Ascending aorta (tissue), 2 donors: ENCODE data around the gene P3H2. TPM values are rescaled to one million over a fixed set of nuclear protein-coding genes. Genes with fewer than 3 reads are reported as not detected.

Experiments
- DNase-seq, 2 donors: peaks; one replicate each; pipeline ENCODE4 v3.0.0-alpha.2; 2019; ENCODE audit warnings: low spot score in 2 of 2
- H3K27ac ChIP-seq, 2 donors: fragments of 200-600 bp; sonication (generic); one replicate each; pipeline ENCODE4 v1.5.1; 2016 to 2017; ENCODE audit warnings: mild to moderate bottlenecking in 1 of 2
- H3K27me3 ChIP-seq: fragments of 200-600 bp; sonication (generic); one replicate; pipeline ENCODE4 v1.5.1; 2017
- H3K36me3 ChIP-seq, 2 donors: fragments of 200-600 bp; sonication (generic); one replicate each; pipeline ENCODE4 v1.5.1; 2016
- H3K4me1 ChIP-seq, 2 donors: fragments of 200-600 bp; sonication (generic); one replicate each; pipeline ENCODE4 v1.5.1; 2016 to 2017; ENCODE audit warnings: mild to moderate bottlenecking in 1 of 2
- H3K4me3 ChIP-seq, 2 donors: fragments of 200-600 bp; sonication (generic); one replicate each; pipeline ENCODE4 v1.5.1; 2016 to 2017; ENCODE audit warnings: mild to moderate bottlenecking in 1 of 2
- H3K9me3 ChIP-seq, 2 donors: fragments of 200-600 bp; sonication (generic); one replicate each; pipeline ENCODE4 v1.5.1; 2016
- intact Hi-C: fragments of 100-400 bp; cut with DNase I; formaldehyde crosslinking; loops from one replicate; pipeline ENCODE4 v1.15.1; 2023
- total RNA-seq: library from RNA; depleted of rRNA; stranded (reverse); fragments of >200 nt; gene quantifications from one replicate; pipeline ENCODE4 v1.1.0, GENCODE V29; 2016
- TF ChIP-seq, protein P1 (sequence below), 3 experiments: fragments of 200-600 bp in 2 of 3; fragments of 450-650 bp in 1 of 3; sonication (generic) in 2 of 3; IDR thresholded peaks; one replicate each; pipeline ENCODE4 v1.5.1; 2016 to 2019; ENCODE audit warnings: antibody characterized with exemption in 3 of 3, mild to moderate bottlenecking in 1 of 3, moderate library complexity in 1 of 3

The P3H2 gene
- total RNA-seq, 1 donor from 2014 or later, result 15.6 TPM

- Histone ChIP-seq H3K27me3 (no peaks in the 10 kb centered on the region), H3K36me3 (no peaks in the 10 kb centered on the region), H3K27ac (no peak overlapping the region), H3K4me1 (no peaks in the 10 kb centered on the region), H3K9me3 (no peaks in the 10 kb centered on the region), H3K4me3 (no peak overlapping the region)
- DNase-seq, result no peak
- TF ChIP-seq, protein P1, sequence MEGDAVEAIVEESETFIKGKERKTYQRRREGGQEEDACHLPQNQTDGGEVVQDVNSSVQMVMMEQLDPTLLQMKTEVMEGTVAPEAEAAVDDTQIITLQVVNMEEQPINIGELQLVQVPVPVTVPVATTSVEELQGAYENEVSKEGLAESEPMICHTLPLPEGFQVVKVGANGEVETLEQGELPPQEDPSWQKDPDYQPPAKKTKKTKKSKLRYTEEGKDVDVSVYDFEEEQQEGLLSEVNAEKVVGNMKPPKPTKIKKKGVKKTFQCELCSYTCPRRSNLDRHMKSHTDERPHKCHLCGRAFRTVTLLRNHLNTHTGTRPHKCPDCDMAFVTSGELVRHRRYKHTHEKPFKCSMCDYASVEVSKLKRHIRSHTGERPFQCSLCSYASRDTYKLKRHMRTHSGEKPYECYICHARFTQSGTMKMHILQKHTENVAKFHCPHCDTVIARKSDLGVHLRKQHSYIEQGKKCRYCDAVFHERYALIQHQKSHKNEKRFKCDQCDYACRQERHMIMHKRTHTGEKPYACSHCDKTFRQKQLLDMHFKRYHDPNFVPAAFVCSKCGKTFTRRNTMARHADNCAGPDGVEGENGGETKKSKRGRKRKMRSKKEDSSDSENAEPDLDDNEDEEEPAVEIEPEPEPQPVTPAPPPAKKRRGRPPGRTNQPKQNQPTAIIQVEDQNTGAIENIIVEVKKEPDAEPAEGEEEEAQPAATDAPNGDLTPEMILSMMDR (IDR thresholded peaks at IDR 0.05), result no peak
- intact Hi-C loops, result loop anchor here (5.0 kb wide), 1 partner anchor 33 kb away; no protein-coding TSS in a partner anchor
Observed at GRCh38 chr3:189974359-189974758, 146.3 kb downstream of the P3H2 start.

DNA sequence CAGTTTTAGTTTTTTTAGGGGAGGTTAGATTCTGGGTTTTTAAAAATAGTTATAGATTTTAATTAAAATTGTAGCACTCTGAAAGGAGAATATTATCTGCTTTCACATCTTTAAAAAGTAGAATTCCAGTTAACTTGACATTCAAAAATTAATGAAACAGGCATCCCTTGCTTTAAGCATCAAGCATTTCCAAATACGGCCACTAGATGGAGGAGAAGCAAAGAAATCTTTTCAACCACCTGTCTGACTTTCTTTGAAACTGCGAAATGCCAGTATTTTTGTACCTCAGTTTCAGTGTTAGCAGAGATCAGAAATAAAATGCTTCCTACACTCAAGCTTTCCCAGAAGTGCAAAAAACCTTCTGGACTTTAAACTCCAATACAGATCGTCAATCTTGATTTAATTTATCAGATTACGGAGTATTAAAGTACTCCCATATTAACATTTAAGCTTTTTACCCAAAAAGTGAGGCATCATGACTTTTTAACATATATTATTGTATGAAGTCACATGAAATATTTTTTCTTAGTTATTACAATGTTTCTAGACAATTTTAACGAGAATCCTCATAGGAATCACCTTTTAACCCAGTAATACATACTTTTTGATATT, 153.3 kb downstream of the P3H2 start:
- Histone ChIP-seq H3K4me3 (no peak overlapping the region), H3K9me3 (no peaks in the 10 kb centered on the region), H3K27ac (no peak overlapping the region), H3K4me1 (no peaks in the 10 kb centered on the region), H3K27me3 (no peaks in the 10 kb centered on the region), H3K36me3 (peaks cover 0 to 9% of the 10 kb centered on the region in 2 donors)
- TF ChIP-seq, protein P1 (IDR thresholded peaks at IDR 0.05), result peak; percentile 61 to 85 (median 84)
- intact Hi-C loops, result loop anchor here (1.0 to 10.0 kb wide), 3 partner anchors 153 to 547 kb away; partner anchors contain the start of genes IL1RAP and P3H2
- DNase-seq, result no peak

DNA sequence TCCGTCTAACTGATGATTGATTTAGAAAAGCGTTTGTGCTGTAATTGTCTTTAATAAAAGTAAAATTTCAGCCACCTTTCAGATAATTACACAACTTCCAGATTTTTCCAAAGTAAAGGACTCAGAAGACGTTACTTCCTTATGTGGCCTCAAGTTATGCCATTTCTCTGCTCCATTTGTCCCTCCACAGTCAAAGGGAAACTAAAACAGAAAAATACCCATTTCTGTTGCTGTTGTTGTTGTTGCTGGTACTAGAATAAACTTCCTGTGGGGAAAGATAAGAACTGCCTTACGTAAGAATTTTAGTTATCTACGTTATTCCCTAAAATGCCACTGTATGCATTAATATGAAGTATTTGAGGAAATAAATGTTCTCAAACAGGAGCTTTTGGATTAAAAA, 153.9 kb downstream of the P3H2 start:
- TF ChIP-seq, protein P1 (IDR thresholded peaks at IDR 0.05), result no peak
- Histone ChIP-seq H3K4me3 (no peak overlapping the region), H3K4me1 (no peaks in the 10 kb centered on the region), H3K27me3 (no peaks in the 10 kb centered on the region), H3K27ac (no peak overlapping the region), H3K36me3 (peaks cover 0 to 9% of the 10 kb centered on the region in 2 donors), H3K9me3 (no peaks in the 10 kb centered on the region)
- intact Hi-C loops, result loop anchor here (1.0 to 10.0 kb wide), 3 partner anchors 153 to 548 kb away; partner anchors contain the start of genes IL1RAP and P3H2
- DNase-seq, result no peak

DNA sequence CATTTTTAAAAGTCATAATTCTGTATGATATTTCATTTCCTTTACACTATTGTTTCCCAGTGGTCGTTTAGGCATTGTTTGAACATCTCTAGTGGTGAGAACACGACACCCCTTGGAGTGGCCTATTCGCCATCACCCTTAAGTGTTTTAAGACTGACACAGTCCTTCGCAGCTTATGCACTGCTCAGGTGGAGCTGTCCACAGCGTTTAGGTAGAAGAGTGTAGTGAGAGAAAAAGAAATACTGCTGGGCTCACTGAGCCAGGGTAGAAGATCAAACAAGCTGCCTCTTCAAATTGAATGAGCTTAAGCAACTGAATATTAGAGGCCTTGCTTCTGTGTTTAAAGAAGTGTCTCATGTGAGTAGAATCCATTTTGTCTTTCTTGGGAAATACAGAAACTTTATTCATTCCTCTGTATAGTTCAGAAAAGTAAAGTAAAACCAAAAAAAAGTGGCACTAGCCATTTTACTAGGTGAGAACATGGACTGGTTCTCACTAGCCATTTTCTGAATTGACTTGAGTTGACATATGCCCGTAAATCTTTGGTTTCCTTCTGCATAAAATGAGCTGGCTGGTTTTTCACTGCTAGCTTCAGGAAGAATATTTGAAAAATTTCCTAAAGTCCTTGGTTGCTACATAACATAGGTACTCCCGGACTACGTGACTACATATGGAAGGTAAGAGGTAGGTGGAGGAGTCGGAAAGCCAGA, 155.9 kb downstream of the P3H2 start:
- DNase-seq, result no peak
- intact Hi-C loops, result loop anchor here (10.0 kb wide), 1 partner anchor 550 kb away; the partner anchor contains the start of gene IL1RAP

GRCh38 chr3:189962466-189962865, 158.2 kb downstream of the P3H2 start:
- no peak overlapping the region for H3K4me3 ChIP-seq
- DNase-seq, result no peak
- no peaks in the 10 kb centered on the region for H3K9me3 ChIP-seq
- no peaks in the 10 kb centered on the region for H3K4me1 ChIP-seq
- no peaks in the 10 kb centered on the region for H3K27me3 ChIP-seq
- H3K36me3 ChIP-seq, result peaks cover 0 to 9% of the 10 kb centered on the region in 2 donors
- intact Hi-C loops, result loop anchor here (2.0 to 10.0 kb wide), 2 partner anchors 460 to 552 kb away; partner anchors contain the start of gene IL1RAP
- no peak overlapping the region for H3K27ac ChIP-seq
- TF ChIP-seq, protein P1 (IDR thresholded peaks at IDR 0.05), result no peak

More for the DNA sequence above, 155.9 kb downstream of the P3H2 start:
- no peaks in the 10 kb centered on the region for H3K27me3 ChIP-seq
- no peaks in the 10 kb centered on the region for H3K9me3 ChIP-seq
- TF ChIP-seq, protein P1 (IDR thresholded peaks at IDR 0.05), result no peak
- no peak overlapping the region for H3K27ac ChIP-seq
- no peaks in the 10 kb centered on the region for H3K4me1 ChIP-seq
- no peak overlapping the region for H3K4me3 ChIP-seq
- peaks cover 0 to 9% of the 10 kb centered on the region in 2 donors for H3K36me3 ChIP-seq
